ENCODE results near the gene BRPF1. TPM values are rescaled to one million over a fixed set of nuclear protein-coding genes. Genes with fewer than 3 reads are reported as not detected.

Gene BRPF1
- total and polyA plus RNA-seq, 4 donors, result 2.0 to 11.2 (median 6.5) TPM

DNA sequence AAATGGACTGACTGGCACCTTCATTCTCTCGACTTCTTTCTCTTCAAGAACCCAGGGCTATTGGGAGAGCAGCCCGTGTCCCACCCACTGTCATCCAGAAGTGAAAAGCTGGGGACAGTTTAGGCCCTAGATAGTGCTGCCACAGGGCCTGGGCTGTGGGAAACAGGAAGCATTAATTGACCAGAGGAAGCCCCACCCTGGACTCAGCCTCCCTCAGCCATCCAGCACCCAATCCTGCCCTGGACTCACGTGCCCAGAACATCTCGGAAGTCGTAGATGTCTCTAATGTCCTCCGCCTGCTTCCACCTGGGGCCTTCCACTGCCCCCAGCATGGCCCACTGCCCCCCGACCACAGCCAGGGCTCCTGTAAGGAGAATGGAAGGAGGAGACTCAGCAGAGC is 35.9 kb downstream of the BRPF1 start:
- DNase-seq (ENCODE audit: low spot score), result no peak
- 77% methylated on average over 7 of the region's 7 CpGs for WGBS
- Histone ChIP-seq H3K36me3 (ENCODE audit: control insufficient read depth in 4 of 4, insufficient read depth in 3 of 4, low read depth in 1 of 4, low read length in 3 of 4) (peaks cover 0 to 10% (median 5%) of the 10 kb centered on the region in 4 donors), H3K4me3 (ENCODE audit: low read depth in 1 of 3, low read length in 3 of 3) (no peak overlapping the region), H3K4me1 (ENCODE audit: control insufficient read depth in 4 of 4, insufficient read depth in 4 of 4, low read length in 3 of 4) (peaks cover 8 to 28% (median 20%) of the 10 kb centered on the region in 4 donors), H3K9me3 (ENCODE audit: control insufficient read depth in 4 of 4, low read length in 3 of 4) (no peaks in the 10 kb centered on the region), H3K9ac (ENCODE audit: low read depth in 1 of 2, low read length in 2 of 2) (no peak overlapping the region), H3K27me3 (ENCODE audit: control insufficient read depth in 4 of 4, insufficient read depth in 4 of 4, low read length in 3 of 4) (no peaks in the 10 kb centered on the region), H3K27ac (ENCODE audit: low read depth in 1 of 2, low read length in 2 of 2) (no peak overlapping the region)
- TF ChIP-seq, protein P1, sequence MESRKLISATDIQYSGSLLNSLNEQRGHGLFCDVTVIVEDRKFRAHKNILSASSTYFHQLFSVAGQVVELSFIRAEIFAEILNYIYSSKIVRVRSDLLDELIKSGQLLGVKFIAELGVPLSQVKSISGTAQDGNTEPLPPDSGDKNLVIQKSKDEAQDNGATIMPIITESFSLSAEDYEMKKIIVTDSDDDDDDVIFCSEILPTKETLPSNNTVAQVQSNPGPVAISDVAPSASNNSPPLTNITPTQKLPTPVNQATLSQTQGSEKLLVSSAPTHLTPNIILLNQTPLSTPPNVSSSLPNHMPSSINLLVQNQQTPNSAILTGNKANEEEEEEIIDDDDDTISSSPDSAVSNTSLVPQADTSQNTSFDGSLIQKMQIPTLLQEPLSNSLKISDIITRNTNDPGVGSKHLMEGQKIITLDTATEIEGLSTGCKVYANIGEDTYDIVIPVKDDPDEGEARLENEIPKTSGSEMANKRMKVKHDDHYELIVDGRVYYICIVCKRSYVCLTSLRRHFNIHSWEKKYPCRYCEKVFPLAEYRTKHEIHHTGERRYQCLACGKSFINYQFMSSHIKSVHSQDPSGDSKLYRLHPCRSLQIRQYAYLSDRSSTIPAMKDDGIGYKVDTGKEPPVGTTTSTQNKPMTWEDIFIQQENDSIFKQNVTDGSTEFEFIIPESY (IDR thresholded peaks at IDR 0.05), result no peak
- no peak for TF ChIP-seq GABPA (IDR thresholded peaks at IDR 0.05 in 1 of 2, conservative IDR thresholded peaks at IDR 0.05 in 1 of 2)
- no peak for TF ChIP-seq JUND (IDR thresholded peaks at IDR 0.05)
- TF ChIP-seq RXRA (IDR thresholded peaks at IDR 0.05), result no peak
- TF ChIP-seq RAD21 (IDR thresholded peaks at IDR 0.05), result no peak
- no peak for TF ChIP-seq TAF1 (conservative IDR thresholded peaks at IDR 0.05)
- TF ChIP-seq, protein P2, sequence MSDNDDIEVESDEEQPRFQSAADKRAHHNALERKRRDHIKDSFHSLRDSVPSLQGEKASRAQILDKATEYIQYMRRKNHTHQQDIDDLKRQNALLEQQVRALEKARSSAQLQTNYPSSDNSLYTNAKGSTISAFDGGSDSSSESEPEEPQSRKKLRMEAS (IDR thresholded peaks at IDR 0.05), result no peak
- no peak for TF ChIP-seq SP1 (IDR thresholded peaks at IDR 0.05)
- TF ChIP-seq HNF4A (conservative IDR thresholded peaks at IDR 0.05), result no peak

DNA sequence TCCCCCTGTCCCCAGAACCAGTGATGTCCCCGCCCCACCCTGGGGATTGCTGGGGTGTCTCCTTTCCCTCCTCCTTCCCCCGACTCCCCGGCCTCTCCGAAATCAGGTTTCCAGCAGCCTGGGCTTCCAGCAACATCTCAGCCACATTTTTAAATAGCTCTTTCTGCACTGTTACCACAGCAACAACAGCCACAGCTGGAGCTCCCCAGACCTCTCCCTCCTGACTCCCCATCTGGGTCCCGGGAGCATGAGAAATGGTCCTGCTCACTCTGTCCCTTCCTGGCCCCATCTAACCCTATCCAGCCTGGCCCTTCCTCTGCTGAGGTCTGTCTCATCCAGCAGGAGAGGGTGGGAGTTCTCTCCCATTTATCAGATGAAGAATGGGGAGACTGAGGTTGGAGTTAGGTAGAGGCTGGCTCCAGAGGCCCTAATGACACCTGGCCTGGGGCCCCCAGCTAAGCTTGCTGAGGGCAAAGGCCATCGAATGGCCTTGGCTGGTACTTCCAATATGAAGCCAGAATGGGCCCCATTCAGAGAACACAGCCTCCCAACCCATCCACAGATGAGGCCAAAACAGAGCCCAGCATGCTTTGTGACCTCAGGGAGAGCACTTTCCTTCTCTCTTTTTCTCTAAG is 36.7 kb downstream of the BRPF1 start:
- Histone ChIP-seq H3K9ac (ENCODE audit: low read depth in 1 of 2, low read length in 2 of 2) (peak overlapping the region in 1 of 2 donors; percentile 51), H3K36me3 (ENCODE audit: control insufficient read depth in 4 of 4, insufficient read depth in 3 of 4, low read depth in 1 of 4, low read length in 3 of 4) (peaks cover 0 to 8% (median 4%) of the 10 kb centered on the region in 4 donors), H3K27ac (ENCODE audit: low read depth in 1 of 2, low read length in 2 of 2) (no peak overlapping the region), H3K27me3 (ENCODE audit: control insufficient read depth in 4 of 4, insufficient read depth in 4 of 4, low read length in 3 of 4) (no peaks in the 10 kb centered on the region), H3K4me3 (ENCODE audit: low read depth in 1 of 3, low read length in 3 of 3) (no peak overlapping the region), H3K9me3 (ENCODE audit: control insufficient read depth in 4 of 4, low read length in 3 of 4) (no peaks in the 10 kb centered on the region), H3K4me1 (ENCODE audit: control insufficient read depth in 4 of 4, insufficient read depth in 4 of 4, low read length in 3 of 4) (peaks cover 8 to 28% (median 20%) of the 10 kb centered on the region in 4 donors)
- WGBS, result 86% methylated on average over 6 of the region's 6 CpGs
- TF ChIP-seq HNF4G (IDR thresholded peaks at IDR 0.05) (no peak), NR2F2 (IDR thresholded peaks at IDR 0.05) (no peak), RXRA (IDR thresholded peaks at IDR 0.05) (no peak), RAD21 (IDR thresholded peaks at IDR 0.05) (no peak), EGR1 (IDR thresholded peaks at IDR 0.05; ENCODE audit: low read depth in 2 of 2) (no peak), SP1 (IDR thresholded peaks at IDR 0.05) (no peak), TAF1 (conservative IDR thresholded peaks at IDR 0.05) (no peak), FOXA2 (IDR thresholded peaks at IDR 0.05) (no peak)
- TF ChIP-seq, protein P2 (IDR thresholded peaks at IDR 0.05), result no peak
- DNase-seq (ENCODE audit: low spot score), result no peak

DNA sequence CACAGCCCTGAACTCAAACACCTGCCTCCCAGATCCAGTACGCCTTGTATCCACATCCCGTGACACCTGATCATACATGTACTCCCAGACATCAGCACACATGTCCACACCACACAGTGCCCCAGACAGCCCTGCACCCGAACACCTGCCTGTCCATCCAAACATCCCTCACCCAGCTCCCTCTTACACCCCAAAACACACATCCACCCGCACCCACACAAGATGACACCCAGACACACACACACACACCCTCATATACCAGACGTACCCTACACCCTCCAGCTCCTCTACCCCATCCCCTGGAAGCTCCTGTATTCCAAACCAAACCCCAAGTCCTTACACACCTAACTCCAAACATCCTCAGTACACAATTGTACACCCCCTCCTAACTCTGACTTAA is 37.5 kb downstream of the BRPF1 start:
- H3K27me3 ChIP-seq (ENCODE audit: control insufficient read depth in 4 of 4, insufficient read depth in 4 of 4, low read length in 3 of 4), result no peaks in the 10 kb centered on the region
- peak overlapping the region; percentile 50 to 70 (median 68) for H3K4me3 ChIP-seq (ENCODE audit: low read depth in 1 of 3, low read length in 3 of 3)
- H3K27ac ChIP-seq (ENCODE audit: low read depth in 1 of 2, low read length in 2 of 2), result no peak overlapping the region
- no peak for DNase-seq (ENCODE audit: low spot score)
- H3K9me3 ChIP-seq (ENCODE audit: control insufficient read depth in 4 of 4, low read length in 3 of 4), result no peaks in the 10 kb centered on the region
- peaks cover 8 to 28% (median 20%) of the 10 kb centered on the region in 4 donors for H3K4me1 ChIP-seq (ENCODE audit: control insufficient read depth in 4 of 4, insufficient read depth in 4 of 4, low read length in 3 of 4)
- TF ChIP-seq YY1 (IDR thresholded peaks at IDR 0.05), result no peak
- TF ChIP-seq HNF4G (IDR thresholded peaks at IDR 0.05), result no peak
- TF ChIP-seq RXRA (IDR thresholded peaks at IDR 0.05), result no peak
- TF ChIP-seq HNF4A (conservative IDR thresholded peaks at IDR 0.05), result no peak
- no peak for TF ChIP-seq NR2F2 (IDR thresholded peaks at IDR 0.05)
- TF ChIP-seq JUND (IDR thresholded peaks at IDR 0.05), result no peak
- no peak for TF ChIP-seq TAF1 (conservative IDR thresholded peaks at IDR 0.05)
- no peak for TF ChIP-seq SP1 (IDR thresholded peaks at IDR 0.05)
- H3K36me3 ChIP-seq (ENCODE audit: control insufficient read depth in 4 of 4, insufficient read depth in 3 of 4, low read depth in 1 of 4, low read length in 3 of 4), result peaks cover 0 to 8% (median 4%) of the 10 kb centered on the region in 4 donors
- 68% methylated on average over 5 of the region's 5 CpGs for WGBS
- H3K9ac ChIP-seq (ENCODE audit: low read depth in 1 of 2, low read length in 2 of 2), result peak overlapping the region; percentile 5 to 51
